NCI-H1417 treated with DMSO at 0.1 percent for 48 hours (cell line): ENCODE data around the gene SMPDL3B.

Source experiments
- DNase-seq: peaks from one replicate; lab custom pipeline; 2025; lab: John Stamatoyannopoulos, UW

Gene SMPDL3B, protein sequence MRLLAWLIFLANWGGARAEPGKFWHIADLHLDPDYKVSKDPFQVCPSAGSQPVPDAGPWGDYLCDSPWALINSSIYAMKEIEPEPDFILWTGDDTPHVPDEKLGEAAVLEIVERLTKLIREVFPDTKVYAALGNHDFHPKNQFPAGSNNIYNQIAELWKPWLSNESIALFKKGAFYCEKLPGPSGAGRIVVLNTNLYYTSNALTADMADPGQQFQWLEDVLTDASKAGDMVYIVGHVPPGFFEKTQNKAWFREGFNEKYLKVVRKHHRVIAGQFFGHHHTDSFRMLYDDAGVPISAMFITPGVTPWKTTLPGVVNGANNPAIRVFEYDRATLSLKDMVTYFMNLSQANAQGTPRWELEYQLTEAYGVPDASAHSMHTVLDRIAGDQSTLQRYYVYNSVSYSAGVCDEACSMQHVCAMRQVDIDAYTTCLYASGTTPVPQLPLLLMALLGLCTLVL

GRCh38 chr1:27934818-27935549 lies at the start of gene SMPDL3B:
SMPDL3B (plus strand) TSS chr1:27935000; CDS start chr1:27935184, 184 bp downstream.
- no peak for DNase-seq

DNA sequence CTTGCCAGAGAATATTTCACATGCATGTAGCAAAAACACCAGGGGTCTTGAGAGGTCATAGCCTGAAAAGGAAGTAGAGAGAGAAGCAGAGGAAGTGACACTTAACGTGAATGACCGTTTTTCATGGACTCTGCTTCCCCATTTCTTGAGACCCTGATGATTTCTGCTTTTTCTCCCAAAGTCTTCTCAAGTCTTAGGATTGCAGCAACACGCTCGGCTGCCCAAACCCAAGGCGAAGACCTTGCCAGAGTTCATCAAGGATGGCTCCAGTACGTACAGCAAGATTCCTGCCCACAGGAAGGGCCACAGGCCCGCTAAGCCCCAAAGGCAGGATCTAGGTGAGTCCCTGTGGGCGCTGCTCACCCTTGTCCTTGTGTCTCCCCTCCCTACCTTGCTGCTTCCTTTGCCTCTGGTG lies 49.7 kb upstream of the SMPDL3B start:
- no peak for DNase-seq

GRCh38 chr1:27885621-27886352 lies 49.0 kb upstream of the SMPDL3B start:
- DNase-seq: no peak

GRCh38 chr1:27886353-27886679 lies 48.5 kb upstream of the SMPDL3B start:
- DNase-seq: no peak

GRCh38 chr1:27886744-27887143 lies 48.1 kb upstream of the SMPDL3B start:
- DNase-seq: no peak

DNA sequence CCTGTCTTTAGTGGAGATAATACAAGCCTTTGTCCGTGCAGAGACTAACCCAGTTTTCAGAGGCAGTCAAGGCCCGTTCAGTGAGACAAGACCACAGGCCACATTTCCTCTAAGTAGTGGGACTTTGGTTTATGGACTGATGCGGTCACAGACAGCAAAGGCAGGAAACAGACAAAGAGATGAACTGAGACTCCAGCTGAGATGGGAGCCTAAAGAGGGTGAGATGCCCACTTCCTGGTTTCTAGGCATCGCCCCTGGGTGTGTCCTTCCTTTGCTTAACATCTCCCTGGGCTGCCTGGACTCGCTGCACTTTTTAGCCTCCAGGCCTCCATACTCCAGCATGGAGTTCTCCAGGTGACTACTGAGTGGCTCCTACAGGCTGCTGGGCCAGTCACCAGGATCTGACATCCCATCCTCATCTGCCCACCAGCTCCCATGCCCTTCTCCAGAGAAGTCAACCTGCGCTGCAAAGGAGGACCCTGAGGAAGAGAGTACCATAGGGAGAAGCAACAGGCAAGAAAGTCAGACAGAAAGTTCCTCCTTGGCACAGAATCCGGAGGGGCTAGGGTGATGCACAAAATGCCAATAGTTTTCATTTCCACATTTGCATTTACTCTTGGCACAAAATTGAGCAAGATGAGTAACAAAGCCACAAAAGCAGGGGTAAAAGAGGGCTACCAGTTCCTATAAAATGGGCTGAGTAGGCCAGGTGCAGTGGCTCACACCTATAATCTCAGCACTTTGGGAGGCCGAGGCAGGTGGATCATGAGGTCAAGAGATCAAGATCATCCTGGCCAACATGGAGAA lies 47.4 kb upstream of the SMPDL3B start:
- no peak for DNase-seq

GRCh38 chr1:27889506-27889905 lies 45.3 kb upstream of the SMPDL3B start:
- DNase-seq: no peak

DNA sequence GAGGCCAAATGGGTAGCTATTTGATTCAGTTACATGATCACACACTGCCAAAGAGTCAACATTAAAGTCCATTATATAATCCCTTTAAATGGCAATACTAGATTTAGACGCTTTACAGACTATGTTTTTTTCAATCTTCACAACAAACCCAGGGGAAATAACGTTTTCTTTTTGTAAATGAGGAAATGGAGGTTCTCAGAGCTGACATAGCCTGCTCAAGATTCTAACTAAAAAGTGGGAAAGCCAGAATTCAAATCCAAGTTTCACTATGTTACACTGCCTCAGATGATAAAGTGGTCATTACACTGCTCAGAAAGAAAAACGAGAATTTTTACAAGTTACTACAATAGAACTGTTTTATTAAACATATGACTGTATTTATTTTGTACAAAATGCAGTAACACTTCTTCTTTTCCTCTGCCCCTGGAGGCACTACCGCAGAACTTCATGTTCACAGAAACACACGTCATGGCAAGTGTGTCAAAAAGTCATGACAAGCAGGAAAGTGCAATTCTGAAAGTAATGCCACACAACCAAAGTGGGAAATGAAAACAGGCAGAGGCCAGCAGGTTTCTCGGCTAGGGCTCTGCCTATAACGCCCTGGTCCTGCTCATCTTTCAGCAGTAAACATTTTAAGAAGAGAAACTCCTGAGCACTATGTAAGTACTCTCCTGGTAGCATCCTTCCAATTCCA lies 43.5 kb upstream of the SMPDL3B start:
- no peak for DNase-seq

DNA sequence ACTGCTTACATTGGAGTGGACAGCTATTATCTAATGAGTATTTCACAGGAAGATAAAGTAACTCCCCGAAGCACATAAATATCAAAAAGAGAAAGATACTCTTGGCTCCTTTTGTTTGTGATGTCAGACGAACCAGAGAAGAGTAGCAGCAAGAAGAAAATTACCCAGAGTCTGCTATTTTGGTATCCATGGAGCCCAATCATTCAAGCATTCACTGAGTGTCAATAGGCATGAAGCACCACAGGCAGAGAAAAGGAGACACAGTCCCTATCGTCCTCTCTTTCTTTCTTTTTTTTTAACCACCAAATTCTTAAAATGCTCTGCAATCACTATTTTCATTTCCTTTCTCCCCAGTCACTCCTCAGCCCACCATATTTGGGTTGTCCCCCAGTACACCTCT lies 40.3 kb upstream of the SMPDL3B start:
- no peak for DNase-seq

DNA sequence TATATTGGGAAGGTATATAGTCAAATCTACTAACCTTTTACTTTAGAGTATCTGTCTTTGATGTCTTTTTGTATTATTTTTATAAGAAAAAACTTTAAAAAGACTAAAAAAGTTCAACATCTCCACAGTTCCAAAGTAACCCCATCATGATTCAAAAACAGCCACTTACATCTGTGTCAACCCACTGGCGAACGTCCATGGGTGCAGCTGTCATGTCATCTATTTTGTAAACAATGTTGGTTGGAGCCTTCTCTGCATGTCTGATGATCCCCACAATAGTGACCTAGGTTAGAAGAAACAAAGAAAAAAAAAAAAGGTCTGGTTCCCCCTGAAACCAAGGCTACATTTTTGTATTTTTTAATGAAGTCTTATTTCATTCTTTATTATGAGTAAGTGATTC lies 28.0 kb upstream of the SMPDL3B start:
- no peak for DNase-seq

- no peak for DNase-seq
These were observed 22.4 kb upstream of the SMPDL3B start for GRCh38 chr1:27912429-27912828.

- no peak for DNase-seq
These were observed 19.7 kb upstream of the SMPDL3B start for GRCh38 chr1:27915082-27915575.

DNA sequence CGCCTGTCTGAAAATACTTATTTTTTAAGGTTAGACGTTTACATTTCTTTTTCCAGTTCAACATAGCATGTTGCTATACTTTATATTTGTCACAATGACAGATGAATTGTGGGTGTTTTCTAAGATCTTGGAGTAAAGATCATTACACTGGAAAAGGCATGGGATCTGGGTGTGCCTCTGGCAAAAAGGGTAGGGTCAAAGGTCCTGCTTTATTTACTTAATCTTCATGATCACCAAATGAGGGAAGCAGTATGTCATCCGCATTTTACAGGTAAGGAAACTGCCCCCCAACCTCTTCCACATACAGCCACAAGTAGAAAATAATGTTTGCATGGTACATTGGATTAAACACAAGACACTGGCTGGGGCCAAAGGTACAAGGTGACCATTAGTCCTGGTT lies 12.5 kb upstream of the SMPDL3B start:
- no peak for DNase-seq

GRCh38 chr1:27928216-27928954 lies 6.4 kb upstream of the SMPDL3B start:
- no peak for DNase-seq

DNA sequence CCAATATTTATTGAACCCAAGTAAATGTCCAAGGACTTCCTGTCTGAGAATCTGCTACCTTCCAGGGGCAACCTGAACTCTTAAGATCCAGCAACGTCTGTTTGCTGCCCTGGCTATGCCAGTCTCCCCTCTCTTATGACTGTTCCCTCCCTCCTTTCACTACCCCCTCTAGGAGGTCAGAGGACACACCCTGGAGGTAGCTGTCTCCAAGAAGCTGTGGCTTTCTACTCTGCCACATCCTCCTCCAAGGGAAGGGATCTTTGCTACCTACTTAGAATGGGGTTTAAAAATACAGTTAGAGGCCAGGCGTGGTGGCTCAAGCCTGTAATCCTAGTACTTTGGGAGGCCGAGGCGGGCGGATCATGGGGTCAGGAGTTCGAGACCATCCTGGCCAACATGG lies 3.6 kb upstream of the SMPDL3B start:
- DNase-seq: no peak

- no peak for DNase-seq
These were observed 3.0 kb upstream of the SMPDL3B start for GRCh38 chr1:27931759-27932158.

DNA sequence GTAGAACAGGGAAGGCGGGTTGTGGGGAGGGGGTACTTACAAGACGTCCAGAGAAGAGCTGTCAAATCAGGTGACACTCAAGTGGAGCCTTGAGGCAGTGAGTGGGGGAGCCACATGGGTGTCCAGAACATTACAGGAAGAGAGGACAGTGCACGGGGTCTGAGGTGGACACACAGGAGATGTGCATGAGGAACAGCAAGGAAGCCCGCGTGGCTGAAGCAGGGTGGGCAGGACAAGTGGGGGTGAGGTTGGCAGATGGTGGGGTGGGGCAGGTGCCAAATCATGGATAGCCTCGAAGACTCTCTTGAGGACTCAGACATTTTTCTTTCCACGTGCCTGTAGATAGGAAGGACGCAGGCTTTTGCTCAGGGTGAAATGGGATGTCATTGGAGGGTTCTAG lies 921 bp downstream of the SMPDL3B start:
- DNase-seq: no peak

DNA sequence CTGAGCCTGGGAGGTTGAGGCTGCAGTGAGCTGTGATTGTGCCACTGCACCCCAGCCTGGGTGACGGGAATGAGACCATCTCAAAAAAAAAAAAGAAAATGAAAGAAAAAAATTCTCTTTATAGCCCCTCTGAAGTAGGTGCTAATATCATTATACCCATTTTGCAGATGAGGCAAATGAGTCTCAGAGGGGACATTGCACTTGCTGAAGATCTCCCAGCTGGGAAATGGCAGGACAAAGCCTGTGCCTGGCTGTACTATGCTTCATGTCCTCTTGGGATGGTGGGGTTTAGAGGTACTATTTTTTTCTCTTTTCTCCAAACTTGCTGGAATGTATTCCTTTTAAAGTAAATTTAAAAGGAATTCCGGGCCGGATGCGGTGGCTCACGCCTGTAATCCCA lies 1.6 kb downstream of the SMPDL3B start:
- no peak for DNase-seq

DNA sequence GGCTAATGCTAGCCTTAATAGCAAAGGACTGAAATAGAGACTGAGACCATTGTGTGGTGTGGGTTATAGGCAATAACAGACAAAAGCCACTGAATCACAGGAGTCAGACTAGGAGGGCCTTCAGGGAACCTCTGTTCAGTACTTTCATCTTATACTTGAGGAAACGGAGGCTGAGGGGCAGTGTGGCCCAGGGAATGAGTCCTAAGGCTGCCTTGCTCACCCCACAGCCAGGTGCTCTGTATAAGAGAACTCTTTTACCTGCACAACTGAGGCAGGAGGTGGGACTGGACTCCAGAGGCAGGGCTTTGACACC lies 2.7 kb downstream of the SMPDL3B start:
- DNase-seq: no peak

- DNase-seq: no peak
These were observed 3.7 kb downstream of the SMPDL3B start for GRCh38 chr1:27938488-27938887.

DNA sequence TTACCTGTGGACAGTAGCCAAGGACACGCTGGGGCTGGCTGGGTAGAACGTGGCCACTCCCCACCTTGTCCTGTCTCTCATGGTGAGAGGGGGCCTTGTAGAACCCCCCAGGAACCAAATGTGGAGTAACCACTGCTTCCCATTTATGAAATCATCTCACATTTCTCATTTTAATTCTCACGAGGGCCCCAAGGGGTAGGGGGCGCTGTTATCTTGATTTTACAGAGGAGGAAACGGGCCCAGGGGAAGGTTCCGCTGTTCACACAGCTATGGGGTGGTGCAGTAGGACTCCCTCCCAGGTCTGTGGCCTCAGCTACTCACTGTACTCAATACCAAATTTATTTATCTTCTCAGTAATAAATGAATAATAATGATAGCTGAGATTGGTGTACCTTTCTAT lies 5.5 kb downstream of the SMPDL3B start:
- DNase-seq: no peak
